ENCODE results near the gene GTF2I.

DNA sequence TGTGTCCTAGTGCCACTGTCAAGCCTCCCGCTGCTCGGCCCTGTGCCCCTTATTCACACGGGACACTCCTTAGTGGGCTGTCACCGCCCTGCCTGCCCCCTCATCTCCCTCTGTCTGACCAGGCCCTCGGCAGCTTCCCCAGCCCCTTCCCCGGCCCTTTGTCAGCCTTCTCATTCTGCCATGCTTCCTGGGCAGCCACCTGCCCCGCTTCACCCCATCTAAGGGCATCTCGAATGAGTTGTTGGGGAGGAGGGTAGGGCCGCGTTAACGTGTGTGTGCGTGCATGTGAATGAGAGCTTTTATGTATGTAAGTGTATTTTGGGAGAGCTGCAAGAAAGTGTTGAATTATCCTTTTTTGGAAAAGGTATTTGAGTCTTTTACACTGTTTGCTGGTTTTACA lies 49.7 kb downstream of the GTF2I start:
- TF ChIP-seq, protein P1, sequence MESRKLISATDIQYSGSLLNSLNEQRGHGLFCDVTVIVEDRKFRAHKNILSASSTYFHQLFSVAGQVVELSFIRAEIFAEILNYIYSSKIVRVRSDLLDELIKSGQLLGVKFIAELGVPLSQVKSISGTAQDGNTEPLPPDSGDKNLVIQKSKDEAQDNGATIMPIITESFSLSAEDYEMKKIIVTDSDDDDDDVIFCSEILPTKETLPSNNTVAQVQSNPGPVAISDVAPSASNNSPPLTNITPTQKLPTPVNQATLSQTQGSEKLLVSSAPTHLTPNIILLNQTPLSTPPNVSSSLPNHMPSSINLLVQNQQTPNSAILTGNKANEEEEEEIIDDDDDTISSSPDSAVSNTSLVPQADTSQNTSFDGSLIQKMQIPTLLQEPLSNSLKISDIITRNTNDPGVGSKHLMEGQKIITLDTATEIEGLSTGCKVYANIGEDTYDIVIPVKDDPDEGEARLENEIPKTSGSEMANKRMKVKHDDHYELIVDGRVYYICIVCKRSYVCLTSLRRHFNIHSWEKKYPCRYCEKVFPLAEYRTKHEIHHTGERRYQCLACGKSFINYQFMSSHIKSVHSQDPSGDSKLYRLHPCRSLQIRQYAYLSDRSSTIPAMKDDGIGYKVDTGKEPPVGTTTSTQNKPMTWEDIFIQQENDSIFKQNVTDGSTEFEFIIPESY (IDR thresholded peaks at IDR 0.05), result no peak
- TF ChIP-seq CTCF (IDR thresholded peaks at IDR 0.05; ENCODE audit: low read depth, low read length, missing input control) (no peak), GABPA (IDR thresholded peaks at IDR 0.05 in 1 of 2, conservative IDR thresholded peaks at IDR 0.05 in 1 of 2) (no peak), JUND (IDR thresholded peaks at IDR 0.05) (no peak), HNF4G (IDR thresholded peaks at IDR 0.05) (no peak), TAF1 (conservative IDR thresholded peaks at IDR 0.05) (no peak), YY1 (IDR thresholded peaks at IDR 0.05) (no peak), MAX (IDR thresholded peaks at IDR 0.05) (no peak), HNF4A (conservative IDR thresholded peaks at IDR 0.05) (no peak), SP1 (IDR thresholded peaks at IDR 0.05) (no peak), RXRA (IDR thresholded peaks at IDR 0.05) (no peak), EGR1 (IDR thresholded peaks at IDR 0.05; ENCODE audit: low read depth in 2 of 2) (no peak), FOXA2 (IDR thresholded peaks at IDR 0.05) (no peak)
- TF ChIP-seq, protein P2, sequence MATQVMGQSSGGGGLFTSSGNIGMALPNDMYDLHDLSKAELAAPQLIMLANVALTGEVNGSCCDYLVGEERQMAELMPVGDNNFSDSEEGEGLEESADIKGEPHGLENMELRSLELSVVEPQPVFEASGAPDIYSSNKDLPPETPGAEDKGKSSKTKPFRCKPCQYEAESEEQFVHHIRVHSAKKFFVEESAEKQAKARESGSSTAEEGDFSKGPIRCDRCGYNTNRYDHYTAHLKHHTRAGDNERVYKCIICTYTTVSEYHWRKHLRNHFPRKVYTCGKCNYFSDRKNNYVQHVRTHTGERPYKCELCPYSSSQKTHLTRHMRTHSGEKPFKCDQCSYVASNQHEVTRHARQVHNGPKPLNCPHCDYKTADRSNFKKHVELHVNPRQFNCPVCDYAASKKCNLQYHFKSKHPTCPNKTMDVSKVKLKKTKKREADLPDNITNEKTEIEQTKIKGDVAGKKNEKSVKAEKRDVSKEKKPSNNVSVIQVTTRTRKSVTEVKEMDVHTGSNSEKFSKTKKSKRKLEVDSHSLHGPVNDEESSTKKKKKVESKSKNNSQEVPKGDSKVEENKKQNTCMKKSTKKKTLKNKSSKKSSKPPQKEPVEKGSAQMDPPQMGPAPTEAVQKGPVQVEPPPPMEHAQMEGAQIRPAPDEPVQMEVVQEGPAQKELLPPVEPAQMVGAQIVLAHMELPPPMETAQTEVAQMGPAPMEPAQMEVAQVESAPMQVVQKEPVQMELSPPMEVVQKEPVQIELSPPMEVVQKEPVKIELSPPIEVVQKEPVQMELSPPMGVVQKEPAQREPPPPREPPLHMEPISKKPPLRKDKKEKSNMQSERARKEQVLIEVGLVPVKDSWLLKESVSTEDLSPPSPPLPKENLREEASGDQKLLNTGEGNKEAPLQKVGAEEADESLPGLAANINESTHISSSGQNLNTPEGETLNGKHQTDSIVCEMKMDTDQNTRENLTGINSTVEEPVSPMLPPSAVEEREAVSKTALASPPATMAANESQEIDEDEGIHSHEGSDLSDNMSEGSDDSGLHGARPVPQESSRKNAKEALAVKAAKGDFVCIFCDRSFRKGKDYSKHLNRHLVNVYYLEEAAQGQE (IDR thresholded peaks at IDR 0.05), result no peak
